Eye (tissue), 1 donor: Measurements from ENCODE around the gene PRKG1.
"Not testable (repeated sequence)": the region's sequence is repeated elsewhere in the genome, so short reads cannot be mapped to it uniquely, and the experiment has no call there.

Source experiments
- DNase-seq: peaks from one replicate; pipeline ENCODE4 v3.0.0-alpha.2; 2015

Gene PRKG1

DNA sequence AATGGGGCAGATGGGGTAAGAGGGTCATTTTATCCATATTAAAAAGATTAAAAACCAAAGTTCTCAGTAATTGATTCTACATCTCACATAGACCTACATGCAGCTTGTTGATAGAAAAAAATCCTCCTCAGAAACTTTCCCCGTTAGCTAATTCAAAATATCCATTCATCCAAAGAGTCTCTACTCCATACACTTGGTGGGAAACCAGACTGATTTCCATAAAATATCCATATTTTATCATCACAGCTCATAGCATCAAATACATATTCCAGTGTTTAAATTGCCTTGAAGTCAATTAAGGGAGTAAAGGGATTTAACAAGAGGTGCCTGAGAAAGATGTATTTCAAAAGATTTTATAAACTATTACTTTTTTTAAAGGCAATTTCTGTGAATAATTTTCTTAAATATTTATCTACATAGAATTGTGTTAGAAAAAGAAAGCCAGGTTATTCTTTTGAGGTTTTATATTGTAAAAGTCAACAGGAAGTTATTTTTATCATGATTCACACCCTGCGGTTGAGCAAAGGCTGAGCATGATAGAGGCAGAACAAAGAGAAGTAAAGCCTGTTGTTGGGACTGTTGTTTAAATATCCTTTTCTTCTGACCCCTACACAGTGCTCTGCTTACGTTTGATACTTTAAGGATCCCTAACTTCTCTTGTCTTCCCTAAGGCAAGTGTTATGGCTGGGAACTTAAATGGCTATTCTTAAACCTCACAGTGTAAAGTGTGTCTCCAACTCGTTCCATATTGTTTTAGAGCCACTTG lies 266.7 kb downstream of the PRKG1 start:
- DNase-seq: no peak

DNA sequence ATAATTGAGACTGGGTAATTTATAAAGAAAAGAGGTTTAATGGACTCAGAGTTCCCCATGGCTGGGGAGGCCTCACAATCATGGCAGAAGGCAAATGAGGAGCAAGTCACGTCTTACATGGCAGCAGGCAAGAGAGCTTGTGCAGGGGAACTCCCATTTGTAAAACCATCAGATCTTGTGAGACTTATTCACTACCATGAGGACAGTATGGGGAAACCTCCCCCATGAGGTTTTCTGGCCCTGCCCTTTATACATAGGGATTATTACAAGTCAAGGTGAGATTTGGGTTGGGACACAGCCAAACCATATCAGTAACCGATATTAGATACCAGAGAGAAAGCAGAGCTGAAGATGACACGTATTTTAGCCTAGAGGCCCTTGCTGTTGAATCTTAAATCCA lies 267.5 kb downstream of the PRKG1 start:
- not testable (repeated sequence) for DNase-seq

GRCh38 chr10:51342381-51342780 lies 268.1 kb downstream of the PRKG1 start:
- no peak for DNase-seq

DNA sequence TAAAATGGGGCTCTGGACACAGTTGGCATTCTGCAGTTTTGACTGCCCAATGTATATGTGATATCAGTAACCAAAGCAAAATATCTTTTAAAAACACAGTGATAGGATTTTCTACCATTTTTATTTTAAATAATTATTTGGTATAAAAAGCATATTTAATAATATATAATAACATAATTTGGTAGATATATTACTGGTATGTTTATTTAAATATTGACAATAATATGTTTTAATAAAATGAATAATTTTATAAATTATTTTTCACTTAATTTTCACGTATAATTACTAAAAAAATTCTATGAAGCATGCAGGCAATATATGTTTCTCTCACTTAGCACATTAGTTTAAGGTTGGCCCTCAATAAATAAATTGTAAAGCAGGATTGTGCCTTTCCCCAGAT lies 269.1 kb downstream of the PRKG1 start:
- DNase-seq: no peak

GRCh38 chr10:51344371-51344770 lies 270.1 kb downstream of the PRKG1 start:
- DNase-seq: no peak

- DNase-seq: no peak
These were observed 274.3 kb downstream of the PRKG1 start for GRCh38 chr10:51348622-51349021.

- no peak for DNase-seq
These were observed 282.9 kb downstream of the PRKG1 start for GRCh38 chr10:51357170-51357569.

DNA sequence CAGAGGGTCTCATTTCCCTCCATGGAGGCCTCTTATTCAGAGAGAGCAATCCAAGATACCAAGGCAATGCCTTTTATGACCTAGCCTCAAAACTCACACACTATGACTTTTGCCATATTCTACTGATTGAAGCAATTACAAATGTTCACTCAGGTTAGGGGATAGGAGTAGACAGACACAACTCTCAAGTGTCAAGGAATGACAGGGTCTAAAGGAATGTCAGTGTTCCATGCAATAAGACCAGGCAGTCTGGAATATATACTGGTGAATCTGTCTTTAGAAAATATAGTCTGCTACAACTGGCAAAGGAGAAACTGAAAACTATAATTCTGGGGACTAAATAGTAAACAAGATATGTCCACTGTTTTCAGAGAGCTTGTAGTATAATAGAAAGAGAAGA lies 283.9 kb downstream of the PRKG1 start:
- DNase-seq: no peak

DNA sequence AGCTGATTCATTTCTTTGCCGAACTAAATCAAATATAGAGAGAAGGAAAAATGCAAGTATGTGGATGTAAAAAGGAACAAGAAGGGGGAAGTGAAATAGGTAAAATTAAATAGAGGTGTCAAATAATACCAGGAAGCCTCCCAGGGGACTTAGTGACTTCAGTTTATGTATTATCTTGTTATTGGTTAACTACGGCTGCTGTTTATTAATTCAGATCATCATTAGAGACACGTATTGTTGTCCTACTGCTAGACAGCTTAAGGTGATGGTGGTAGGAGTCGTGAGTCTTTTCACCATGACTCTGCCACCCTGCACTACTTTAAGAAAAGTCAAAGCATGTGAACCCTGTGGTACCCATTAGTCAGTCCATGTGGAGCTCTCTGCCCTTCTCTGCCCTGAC lies 289.1 kb downstream of the PRKG1 start:
- DNase-seq: no peak

DNA sequence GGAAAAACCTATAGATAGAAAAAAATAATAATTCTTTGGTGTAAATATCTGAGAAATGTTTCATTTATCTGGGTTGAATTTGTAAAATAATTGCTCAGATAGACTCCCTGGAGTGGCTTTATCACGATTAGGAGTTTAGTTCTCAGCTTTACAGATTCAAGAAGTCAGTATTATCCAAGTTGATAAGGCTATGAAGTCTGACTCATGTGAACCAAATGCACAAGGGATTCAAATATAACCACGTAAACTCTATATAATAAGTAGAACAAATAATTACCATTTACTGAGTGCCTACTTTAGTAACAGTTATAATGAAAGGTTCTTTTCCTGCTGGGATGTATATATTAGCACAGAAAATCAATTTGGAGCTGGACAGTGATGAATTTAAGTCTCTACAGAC lies 290.4 kb downstream of the PRKG1 start:
- DNase-seq: no peak

DNA sequence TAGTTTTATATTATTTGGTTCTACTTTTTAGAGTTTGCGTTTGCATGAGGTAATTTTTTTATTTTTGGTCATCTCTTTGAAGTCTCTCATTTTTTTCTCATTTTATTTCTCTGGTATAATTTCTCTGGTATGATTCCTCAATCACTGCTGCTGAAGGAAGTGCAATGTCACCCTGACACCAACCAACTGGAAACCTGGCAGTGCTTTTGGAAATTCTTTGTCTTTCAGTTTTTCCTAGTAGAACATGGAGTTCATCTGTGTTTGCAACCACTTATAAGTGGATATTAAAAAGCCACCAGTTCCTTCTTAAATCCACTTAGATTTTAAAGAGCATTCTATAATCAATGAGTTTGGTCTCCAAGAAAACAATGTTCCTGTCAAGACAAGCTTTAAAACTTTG lies 291.8 kb downstream of the PRKG1 start:
- no peak for DNase-seq

- peak; percentile 8 for DNase-seq
These were observed 292.8 kb downstream of the PRKG1 start for GRCh38 chr10:51367127-51367526.

DNA sequence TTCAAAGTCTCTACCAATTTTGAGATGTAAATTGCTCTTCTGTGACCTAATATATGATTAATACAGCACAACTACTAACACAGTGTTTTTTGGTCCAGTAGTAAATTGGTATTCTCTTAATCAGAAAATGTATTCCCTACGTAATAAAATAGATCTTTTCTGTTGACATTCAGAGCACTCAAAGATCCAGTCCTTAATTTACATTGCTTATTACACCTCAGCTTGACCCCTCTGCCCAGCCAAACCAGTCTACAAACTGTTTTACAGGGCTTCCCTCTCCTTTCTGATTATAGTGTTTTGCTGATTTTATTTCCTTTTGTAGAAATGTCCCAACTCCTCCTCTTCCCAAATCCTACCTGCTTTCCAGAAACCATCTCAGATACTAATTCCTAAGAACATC lies 293.4 kb downstream of the PRKG1 start:
- no peak for DNase-seq

- DNase-seq: no peak
These were observed 294.7 kb downstream of the PRKG1 start for GRCh38 chr10:51368943-51369342.

DNA sequence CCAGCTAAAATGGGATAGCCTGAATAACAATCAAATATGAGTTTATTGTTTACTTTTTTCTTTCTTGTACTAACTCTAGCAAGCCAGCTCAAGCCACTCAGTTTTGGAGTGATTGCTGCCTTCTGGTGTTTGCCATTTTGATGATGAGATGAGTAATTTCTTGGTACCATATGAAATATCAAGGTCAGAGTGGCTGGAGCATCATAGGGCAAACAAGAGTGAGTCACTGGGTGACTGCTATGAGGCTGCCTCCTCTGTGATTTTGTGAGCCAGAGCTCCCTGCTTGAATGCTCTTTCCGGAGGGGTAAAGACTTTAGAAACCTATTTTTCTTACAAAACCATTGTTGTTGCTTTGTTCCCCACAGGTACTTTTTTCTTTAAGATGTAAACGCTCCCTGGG lies 295.6 kb downstream of the PRKG1 start:
- DNase-seq: no peak

- DNase-seq: no peak
These were observed 297.5 kb downstream of the PRKG1 start for GRCh38 chr10:51371743-51372142.

DNA sequence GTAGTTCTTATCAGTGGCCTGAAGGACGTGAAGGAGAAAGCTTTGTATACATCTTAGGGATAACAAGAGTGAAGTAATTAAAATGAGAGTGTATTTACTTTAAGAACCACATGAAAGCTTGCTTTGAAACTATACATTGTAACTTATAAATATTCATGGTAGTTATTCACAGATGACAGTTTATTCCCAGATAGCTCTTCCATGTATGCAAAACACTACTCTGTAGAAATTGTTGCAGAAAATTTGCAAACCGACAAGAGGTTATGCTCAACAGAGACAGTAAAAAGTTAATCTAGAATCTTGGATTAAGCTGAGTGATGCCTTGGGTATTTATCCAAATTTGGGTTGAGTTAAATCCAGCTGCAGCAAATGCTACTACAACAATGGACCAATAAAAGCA lies 301.5 kb downstream of the PRKG1 start:
- DNase-seq: no peak

GRCh38 chr10:51377070-51377931 lies 303.0 kb downstream of the PRKG1 start:
- no peak for DNase-seq

GRCh38 chr10:51377932-51378599 lies 303.8 kb downstream of the PRKG1 start:
- DNase-seq: peak; percentile 39

- no peak for DNase-seq
These were observed 307.9 kb downstream of the PRKG1 start for GRCh38 chr10:51382181-51382580.

DNA sequence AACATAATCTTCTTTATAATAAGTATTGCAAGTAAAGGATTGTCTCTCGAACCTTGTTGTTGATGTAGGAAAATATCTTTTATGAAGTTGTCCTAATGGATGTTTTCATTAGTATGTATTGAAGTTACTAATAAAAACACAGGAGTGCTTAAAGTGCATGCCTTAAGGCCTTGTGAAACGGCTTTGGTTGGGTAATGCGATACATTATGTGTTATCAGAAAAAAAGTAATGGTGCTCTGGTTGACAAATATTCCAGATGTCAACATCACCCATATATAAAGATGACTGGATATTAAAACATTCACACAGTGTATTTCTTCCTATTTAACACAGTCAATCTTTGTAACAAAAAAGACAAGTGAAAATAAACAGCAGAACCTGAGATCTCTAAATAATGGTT lies 310.7 kb downstream of the PRKG1 start:
- no peak for DNase-seq

GRCh38 chr10:51386248-51386885 lies 312.1 kb downstream of the PRKG1 start:
- DNase-seq: no peak
